GM18907 (cell line): ENCODE results near the gene ADAM10.
"Not testable (repeated sequence)": the region's sequence is repeated elsewhere in the genome, so short reads cannot be mapped to it uniquely, and the experiment has no call there.

Experiments used
- ATAC-seq: cut with Tn5 transposase; IDR thresholded peaks from one replicate; pipeline ENCODE4 v1.9.1; 2021; ENCODE audit warnings: mild to moderate bottlenecking, moderate library complexity; ENCODE audit not compliant: unreplicated experiment

Gene ADAM10

GRCh38 chr15:58611731-58612676 is 137.5 kb downstream of the ADAM10 start:
- ATAC-seq: no peak

GRCh38 chr15:58608711-58609110 is 140.8 kb downstream of the ADAM10 start:
- no peak for ATAC-seq

- no peak for ATAC-seq
Measured at GRCh38 chr15:58608129-58608590, 141.3 kb downstream of the ADAM10 start.

- no peak for ATAC-seq
Measured at GRCh38 chr15:58606577-58607080, 142.9 kb downstream of the ADAM10 start.

GRCh38 chr15:58605931-58606530 is 143.5 kb downstream of the ADAM10 start:
- no peak for ATAC-seq

- no peak for ATAC-seq
Measured at GRCh38 chr15:58604455-58604923, 145.0 kb downstream of the ADAM10 start.

- not testable (repeated sequence) for ATAC-seq
Measured at GRCh38 chr15:58603927-58604326, 145.6 kb downstream of the ADAM10 start.

- ATAC-seq: no peak
Measured at GRCh38 chr15:58602823-58603222, 146.7 kb downstream of the ADAM10 start.

- no peak for ATAC-seq
Measured at GRCh38 chr15:58598829-58599210, 150.7 kb downstream of the ADAM10 start.

GRCh38 chr15:58597943-58598828 is 151.3 kb downstream of the ADAM10 start:
- ATAC-seq: no peak

- no peak for ATAC-seq
Measured at GRCh38 chr15:58595516-58596263, 153.8 kb downstream of the ADAM10 start.

- ATAC-seq: no peak
Measured at GRCh38 chr15:58594898-58595297, 154.6 kb downstream of the ADAM10 start.

GRCh38 chr15:58593870-58594269 is 155.6 kb downstream of the ADAM10 start:
- no peak for ATAC-seq

GRCh38 chr15:58590926-58591325 is 158.6 kb downstream of the ADAM10 start:
- ATAC-seq: no peak

GRCh38 chr15:58590236-58590635 is 159.3 kb downstream of the ADAM10 start:
- no peak for ATAC-seq

- ATAC-seq: no peak
Measured at GRCh38 chr15:58589047-58589446, 160.5 kb downstream of the ADAM10 start.

- no peak for ATAC-seq
Measured at GRCh38 chr15:58588096-58588495, 161.4 kb downstream of the ADAM10 start.

- no peak for ATAC-seq
Measured at GRCh38 chr15:58587486-58587885, 162.0 kb downstream of the ADAM10 start.

- ATAC-seq: peak; percentile 57
Measured at GRCh38 chr15:58585693-58586443, 163.6 kb downstream of the ADAM10 start.
